Common myeloid progenitor, CD34-positive (primary cell): Measurements from ENCODE around the gene FLNC.

Experiments
- CTCF ChIA-PET: fragments of 350-600 bp; sonication (Branson Sonifier 250); formaldehyde crosslinking; loops from one replicate; lab custom pipeline; 2021; ENCODE audit warnings: antibody characterized with exemption; lab: Charles Lee
- POLR2A ChIA-PET: fragments of 350-600 bp; sonication (Branson Sonifier 250); formaldehyde crosslinking; loops from one replicate; lab custom pipeline; 2021; ENCODE audit warnings: antibody characterized with exemption; lab: Charles Lee
- DNase-seq, 3 donors: peaks; one replicate each; pipeline versions ENCODE4 v3.0.0 to v3.0.0-alpha.2; 2013
- H3K27ac ChIP-seq, 2 experiments: 1 replicate in 1 of 2; 2 replicates in 1 of 2; pipeline ENCODE4 v1.7.0; 2013; ENCODE audit warnings: inconsistent platforms in 2 of 2, low read length in 2 of 2, mild to moderate bottlenecking in 2 of 2, low read depth in 1 of 2, moderate library complexity in 1 of 2; ENCODE audit not compliant: severe bottlenecking in 2 of 2, insufficient read depth in 1 of 2, poor library complexity in 1 of 2
- H3K27me3 ChIP-seq, 5 experiments: replicated peaks in 2 of 5; 1 replicate in 3 of 5; 2 replicates in 2 of 5; pipeline versions ENCODE4 v1.6.1 to v1.7.0; 2013; ENCODE audit warnings: low read length in 4 of 5, mild to moderate bottlenecking in 2 of 5, moderate library complexity in 2 of 5, inconsistent platforms in 1 of 5; ENCODE audit not compliant: insufficient read depth in 5 of 5, control insufficient read depth in 4 of 5
- H3K36me3 ChIP-seq, 4 experiments: 1 replicate in 2 of 4; 2 replicates in 2 of 4; pipeline versions ENCODE4 v1.6.1 to v1.7.0; 2013; ENCODE audit warnings: low read length in 3 of 4, control low read depth in 1 of 4, mild to moderate bottlenecking in 1 of 4; ENCODE audit not compliant: control insufficient read depth in 4 of 4, insufficient read depth in 4 of 4
- H3K4me1 ChIP-seq, 4 experiments: 1 replicate in 3 of 4; 2 replicates in 1 of 4; pipeline versions ENCODE4 v1.6.1 to v1.7.1; 2013; ENCODE audit warnings: low read length in 3 of 4, mild to moderate bottlenecking in 3 of 4, control low read depth in 1 of 4, inconsistent platforms in 1 of 4, moderate library complexity in 1 of 4; ENCODE audit not compliant: control insufficient read depth in 4 of 4, insufficient read depth in 4 of 4; ENCODE audit errors: control extremely low read depth in 1 of 4
- H3K4me3 ChIP-seq, 7 experiments: 1 replicate in 4 of 7; 2 replicates in 3 of 7; pipeline versions ENCODE4 v1.5.1 to v1.7.0; 2013; ENCODE audit warnings: mild to moderate bottlenecking in 7 of 7, low read length in 6 of 7, moderate library complexity in 6 of 7, inconsistent platforms in 2 of 7, low read depth in 2 of 7, control low read depth in 1 of 7; ENCODE audit not compliant: insufficient read depth in 4 of 7, control insufficient read depth in 1 of 7; ENCODE audit errors: extremely low read depth in 1 of 7
- H3K9me3 ChIP-seq, 5 experiments: 1 replicate in 4 of 5; 2 replicates in 1 of 5; pipeline versions ENCODE4 v1.6.1 to v1.7.1; 2013; ENCODE audit warnings: low read length in 4 of 5, mild to moderate bottlenecking in 2 of 5, inconsistent platforms in 1 of 5, low read depth in 1 of 5, moderate library complexity in 1 of 5; ENCODE audit not compliant: control insufficient read depth in 4 of 5, insufficient read depth in 2 of 5; ENCODE audit errors: control extremely low read depth in 1 of 5
- WGBS: methylation state at CpG from one replicate; pipeline ENCODE4 v1.1.5; 2013; ENCODE audit not compliant: insufficient coverage; 5-methylcytosine and 5-hydroxymethylcytosine counted together

FLNC gene

GRCh38 chr7:128837521-128837921 lies 7.3 kb downstream of the FLNC start:
- ChIA-PET CTCF (no interaction called here), POLR2A (no interaction called here)
- no peaks in the 10 kb centered on the region for H3K27me3 ChIP-seq
- H3K27ac ChIP-seq = no peak overlapping the region
- no peaks in the 10 kb centered on the region for H3K9me3 ChIP-seq
- H3K4me3 ChIP-seq = no peak overlapping the region
- no peaks in the 10 kb centered on the region for H3K36me3 ChIP-seq
- 95% methylated on average over 16 of the region's 16 CpGs for WGBS
- H3K4me1 ChIP-seq = peaks cover 0 to 20% (median 15%) of the 10 kb centered on the region in 4 experiments
- DNase-seq = no peak

- H3K27ac ChIP-seq = no peak overlapping the region
- H3K4me3 ChIP-seq = no peak overlapping the region
- no peaks in the 10 kb centered on the region for H3K9me3 ChIP-seq
- no peak for DNase-seq
- 95% methylated on average over 22 of the region's 22 CpGs for WGBS
- H3K36me3 ChIP-seq = no peaks in the 10 kb centered on the region
- H3K27me3 ChIP-seq = no peaks in the 10 kb centered on the region
- ChIA-PET POLR2A (no interaction called here), CTCF (no interaction called here)
- H3K4me1 ChIP-seq = peaks cover 0 to 12% (median 8%) of the 10 kb centered on the region in 4 experiments
Measured at GRCh38 chr7:128838109-128838779, 8.0 kb downstream of the FLNC start.

GRCh38 chr7:128838981-128839731 lies 8.9 kb downstream of the FLNC start:
- no peaks in the 10 kb centered on the region for H3K27me3 ChIP-seq
- ChIA-PET POLR2A (no interaction called here), CTCF (interaction anchor here (1.3 to 8.1 kb wide), 2 partner anchors 11 to 42 kb away, joined by 4 to 83 read pairs; no protein-coding TSS in a partner anchor)
- H3K9me3 ChIP-seq = no peaks in the 10 kb centered on the region
- H3K4me3 ChIP-seq = no peak overlapping the region
- H3K4me1 ChIP-seq = peaks cover 0 to 6% (median 2%) of the 10 kb centered on the region in 4 experiments
- 96% methylated on average over 15 of the region's 17 CpGs for WGBS
- no peaks in the 10 kb centered on the region for H3K36me3 ChIP-seq
- DNase-seq = no peak
- no peak overlapping the region for H3K27ac ChIP-seq

GRCh38 chr7:128839751-128840177 lies 9.6 kb downstream of the FLNC start:
- no peaks in the 10 kb centered on the region for H3K9me3 ChIP-seq
- DNase-seq = no peak
- 98% methylated on average over 9 of the region's 13 CpGs for WGBS
- H3K4me3 ChIP-seq = no peak overlapping the region
- CTCF ChIA-PET = interaction anchor here (1.3 to 8.1 kb wide), 3 partner anchors 11 to 41 kb away, joined by 3 to 83 read pairs (median 4); no protein-coding TSS in a partner anchor
- H3K36me3 ChIP-seq = no peaks in the 10 kb centered on the region
- H3K27me3 ChIP-seq = no peaks in the 10 kb centered on the region
- POLR2A ChIA-PET = no interaction called here
- peaks cover 0 to 6% (median 2%) of the 10 kb centered on the region in 4 experiments for H3K4me1 ChIP-seq
- H3K27ac ChIP-seq = no peak overlapping the region

- ChIA-PET POLR2A (no interaction called here), CTCF (interaction anchor here (1.0 to 8.1 kb wide), 7 partner anchors 8 to 46 kb away, joined by 3 to 83 read pairs (median 4); no protein-coding TSS in a partner anchor)
- WGBS = 97% methylated on average over 20 of the region's 23 CpGs
- Histone ChIP-seq H3K27ac (no peak overlapping the region), H3K27me3 (no peaks in the 10 kb centered on the region), H3K4me3 (no peak overlapping the region), H3K4me1 (peaks cover 0 to 6% (median 2%) of the 10 kb centered on the region in 4 experiments), H3K36me3 (no peaks in the 10 kb centered on the region), H3K9me3 (no peaks in the 10 kb centered on the region)
- no peak for DNase-seq
Measured at GRCh38 chr7:128840326-128841170, 10.3 kb downstream of the FLNC start.

GRCh38 chr7:128841171-128841690 lies 11.0 kb downstream of the FLNC start:
- H3K27ac ChIP-seq = no peak overlapping the region
- H3K9me3 ChIP-seq = no peaks in the 10 kb centered on the region
- DNase-seq = no peak
- H3K36me3 ChIP-seq = no peaks in the 10 kb centered on the region
- no peak overlapping the region for H3K4me3 ChIP-seq
- CTCF ChIA-PET = interaction anchor here (0.9 to 8.1 kb wide), 10 partner anchors 9 to 363 kb away, joined by 3 to 83 read pairs (median 3); no protein-coding TSS in a partner anchor
- 94% methylated on average over 14 of the region's 17 CpGs for WGBS
- no peaks in the 10 kb centered on the region for H3K27me3 ChIP-seq
- POLR2A ChIA-PET = no interaction called here
- H3K4me1 ChIP-seq = peaks cover 0 to 6% (median 2%) of the 10 kb centered on the region in 4 experiments
